ENCODE data around the gene WWOX. TPM values are rescaled to one million over a fixed set of nuclear protein-coding genes. Genes with fewer than 3 reads are reported as not detected.

The WWOX gene
- total RNA-seq, 1 donor from 2014 or later = 16.7 TPM

DNA sequence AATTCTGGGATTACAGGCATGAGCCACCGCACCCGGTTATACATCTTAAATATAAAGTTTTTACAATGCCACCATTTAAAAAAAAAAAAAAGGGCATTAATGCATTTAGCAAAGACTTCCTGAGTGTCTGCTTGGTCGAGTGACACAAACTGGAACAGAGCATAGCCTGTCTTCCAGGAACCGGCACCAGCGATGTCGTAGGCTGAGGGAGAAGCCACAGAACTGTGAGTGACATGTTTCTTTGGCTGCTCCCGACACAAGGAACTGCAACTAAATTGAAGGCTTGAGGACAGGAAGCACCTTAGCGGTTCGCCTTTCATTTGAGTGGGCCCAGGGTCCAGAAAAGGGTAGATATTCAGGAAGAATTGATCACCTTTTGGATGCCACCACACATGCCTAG, 783.3 kb downstream of the WWOX start:
- Histone ChIP-seq H3K4me1 (ENCODE audit: control insufficient read depth in 3 of 3, insufficient read depth in 3 of 3, low read length in 3 of 3) (no peaks in the 10 kb centered on the region), H3K27me3 (ENCODE audit: control insufficient read depth in 3 of 3, insufficient read depth in 3 of 3, low read length in 3 of 3) (no peaks in the 10 kb centered on the region), H3K27ac (ENCODE audit: low read depth, low read length) (no peak overlapping the region), H3K4me3 (ENCODE audit: low read length in 3 of 3) (no peak overlapping the region), H3K36me3 (ENCODE audit: control insufficient read depth in 3 of 3, insufficient read depth in 3 of 3, low read length in 3 of 3) (no peaks in the 10 kb centered on the region), H3K9ac (ENCODE audit: low read depth in 1 of 3, low read length in 3 of 3) (no peak overlapping the region), H3K9me3 (ENCODE audit: control insufficient read depth in 3 of 3, low read length in 3 of 3) (no peaks in the 10 kb centered on the region)

DNA sequence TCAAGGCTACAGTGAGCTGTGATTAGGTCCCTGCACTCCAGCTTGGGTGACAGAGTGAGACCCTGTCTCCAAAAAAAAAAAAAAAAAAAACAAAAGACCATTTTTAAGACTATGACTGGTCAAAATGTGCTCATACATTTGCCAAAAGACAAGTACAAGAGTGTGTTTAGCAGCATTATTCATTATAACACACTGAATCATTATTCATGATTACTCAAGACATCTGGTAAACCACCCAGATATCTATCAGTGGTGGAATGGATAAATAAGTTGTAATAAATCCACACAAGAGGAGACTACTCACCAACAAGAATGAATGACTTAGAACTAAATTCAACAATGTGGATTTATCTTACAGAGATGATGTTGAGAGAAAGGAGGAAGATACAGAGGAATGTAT, 784.8 kb downstream of the WWOX start:
- no peak overlapping the region for H3K9ac ChIP-seq (ENCODE audit: low read depth in 1 of 3, low read length in 3 of 3)
- H3K9me3 ChIP-seq (ENCODE audit: control insufficient read depth in 3 of 3, low read length in 3 of 3) = no peaks in the 10 kb centered on the region
- H3K27me3 ChIP-seq (ENCODE audit: control insufficient read depth in 3 of 3, insufficient read depth in 3 of 3, low read length in 3 of 3) = no peaks in the 10 kb centered on the region
- H3K4me1 ChIP-seq (ENCODE audit: control insufficient read depth in 3 of 3, insufficient read depth in 3 of 3, low read length in 3 of 3) = peaks cover 0 to 5% (median 3%) of the 10 kb centered on the region in 3 donors
- H3K27ac ChIP-seq (ENCODE audit: low read depth, low read length) = no peak overlapping the region
- H3K36me3 ChIP-seq (ENCODE audit: control insufficient read depth in 3 of 3, insufficient read depth in 3 of 3, low read length in 3 of 3) = no peaks in the 10 kb centered on the region
- H3K4me3 ChIP-seq (ENCODE audit: low read length in 3 of 3) = no peak overlapping the region

DNA sequence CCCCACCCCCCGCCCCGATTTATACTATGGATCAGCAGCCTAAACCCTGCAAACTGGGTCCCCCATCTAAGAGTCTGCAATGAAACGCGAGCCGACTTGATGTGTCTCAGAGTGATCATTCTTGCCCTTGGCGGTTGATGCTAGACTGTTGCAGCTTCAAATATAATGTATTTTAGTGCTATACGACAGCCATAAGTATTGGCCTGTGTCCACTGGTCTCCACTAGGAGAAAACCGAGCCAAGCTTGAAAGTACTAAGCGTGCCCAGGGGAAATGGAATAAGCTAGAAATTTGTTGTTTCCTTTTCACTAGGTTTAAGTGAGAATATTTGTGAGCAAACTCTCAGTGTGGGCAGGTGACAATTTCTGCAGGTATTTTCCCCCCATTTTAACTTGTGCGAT, 789.9 kb downstream of the WWOX start:
- no peak overlapping the region for H3K9ac ChIP-seq (ENCODE audit: low read depth in 1 of 3, low read length in 3 of 3)
- no peaks in the 10 kb centered on the region for H3K9me3 ChIP-seq (ENCODE audit: control insufficient read depth in 3 of 3, low read length in 3 of 3)
- no peak overlapping the region for H3K4me3 ChIP-seq (ENCODE audit: low read length in 3 of 3)
- H3K27ac ChIP-seq (ENCODE audit: low read depth, low read length) = no peak overlapping the region
- no peaks in the 10 kb centered on the region for H3K27me3 ChIP-seq (ENCODE audit: control insufficient read depth in 3 of 3, insufficient read depth in 3 of 3, low read length in 3 of 3)
- peaks cover 0 to 5% (median 3%) of the 10 kb centered on the region in 3 donors for H3K4me1 ChIP-seq (ENCODE audit: control insufficient read depth in 3 of 3, insufficient read depth in 3 of 3, low read length in 3 of 3)
- H3K36me3 ChIP-seq (ENCODE audit: control insufficient read depth in 3 of 3, insufficient read depth in 3 of 3, low read length in 3 of 3) = no peaks in the 10 kb centered on the region

DNA sequence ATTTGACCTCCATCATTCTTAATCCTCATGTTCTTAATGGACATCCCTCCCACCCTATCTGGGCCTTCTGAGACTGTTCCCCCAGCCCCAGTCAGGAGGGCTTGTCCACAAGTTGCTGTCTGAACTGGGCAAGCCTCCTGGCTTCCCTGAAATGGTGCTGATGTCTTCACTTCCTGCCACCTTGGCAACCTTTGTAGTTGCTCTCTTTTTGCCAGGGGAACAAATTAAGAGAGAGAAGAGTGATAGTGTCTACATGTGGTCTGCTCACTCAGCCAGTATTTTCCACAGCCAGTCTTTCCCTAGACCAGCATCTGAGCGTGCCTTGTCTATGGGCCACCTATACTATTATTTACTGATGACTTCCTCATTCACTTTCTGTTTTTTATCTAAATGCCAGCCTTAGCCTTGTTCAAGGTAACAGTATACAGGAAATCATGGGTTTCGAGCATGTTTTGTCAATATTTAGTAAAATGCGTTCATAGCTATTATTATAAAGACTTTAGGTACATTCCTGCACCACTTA, 791.0 kb downstream of the WWOX start:
- H3K36me3 ChIP-seq (ENCODE audit: control insufficient read depth in 3 of 3, insufficient read depth in 3 of 3, low read length in 3 of 3) = no peaks in the 10 kb centered on the region
- no peaks in the 10 kb centered on the region for H3K9me3 ChIP-seq (ENCODE audit: control insufficient read depth in 3 of 3, low read length in 3 of 3)
- no peaks in the 10 kb centered on the region for H3K27me3 ChIP-seq (ENCODE audit: control insufficient read depth in 3 of 3, insufficient read depth in 3 of 3, low read length in 3 of 3)
- no peak overlapping the region for H3K27ac ChIP-seq (ENCODE audit: low read depth, low read length)
- no peak overlapping the region for H3K4me3 ChIP-seq (ENCODE audit: low read length in 3 of 3)
- H3K9ac ChIP-seq (ENCODE audit: low read depth in 1 of 3, low read length in 3 of 3) = no peak overlapping the region
- peaks cover 0 to 5% (median 3%) of the 10 kb centered on the region in 3 donors for H3K4me1 ChIP-seq (ENCODE audit: control insufficient read depth in 3 of 3, insufficient read depth in 3 of 3, low read length in 3 of 3)

DNA sequence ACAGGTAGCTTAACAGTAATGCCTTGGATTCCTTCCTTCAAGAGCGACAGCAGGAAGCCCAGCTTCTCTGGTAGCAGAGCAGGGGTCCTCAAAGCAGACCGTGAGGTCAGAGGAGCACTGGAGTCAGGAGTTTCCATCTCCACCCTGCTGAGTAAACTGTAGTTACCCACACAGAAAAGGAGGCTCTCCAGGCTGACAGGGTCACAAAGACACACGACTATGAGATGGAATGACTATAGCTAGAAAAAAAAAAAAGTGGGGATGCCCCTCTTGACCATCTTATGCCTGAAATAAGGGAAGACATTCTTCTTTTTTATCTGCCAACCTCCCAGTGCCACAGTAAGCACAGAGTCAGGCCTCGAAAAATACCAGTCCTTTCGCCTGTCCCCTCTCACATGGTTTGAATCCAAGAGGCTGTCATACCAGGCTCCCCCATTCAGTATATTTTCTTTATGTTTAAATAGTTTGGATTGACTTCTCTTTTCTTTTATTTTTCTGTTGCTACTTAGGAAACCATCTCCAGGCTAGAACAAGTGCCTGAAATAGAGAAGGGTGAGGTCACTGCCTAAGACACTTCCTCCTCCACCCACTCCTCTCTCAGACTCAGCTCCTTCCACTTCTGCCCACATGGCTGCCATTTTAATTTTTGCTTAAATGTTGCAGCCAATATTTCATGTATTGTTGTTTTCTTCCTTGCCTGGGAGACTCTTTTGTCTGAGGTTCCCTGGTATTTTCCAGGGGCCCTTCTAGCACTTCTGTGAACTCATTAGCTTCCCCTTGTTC, 793.7 kb downstream of the WWOX start:
- no peaks in the 10 kb centered on the region for H3K9me3 ChIP-seq (ENCODE audit: control insufficient read depth in 3 of 3, low read length in 3 of 3)
- no peak overlapping the region for H3K4me3 ChIP-seq (ENCODE audit: low read length in 3 of 3)
- no peak overlapping the region for H3K9ac ChIP-seq (ENCODE audit: low read depth in 1 of 3, low read length in 3 of 3)
- no peak overlapping the region for H3K27ac ChIP-seq (ENCODE audit: low read depth, low read length)
- peaks cover 0 to 1% (median under 1%) of the 10 kb centered on the region in 3 donors for H3K4me1 ChIP-seq (ENCODE audit: control insufficient read depth in 3 of 3, insufficient read depth in 3 of 3, low read length in 3 of 3)
- H3K27me3 ChIP-seq (ENCODE audit: control insufficient read depth in 3 of 3, insufficient read depth in 3 of 3, low read length in 3 of 3) = no peaks in the 10 kb centered on the region
- no peaks in the 10 kb centered on the region for H3K36me3 ChIP-seq (ENCODE audit: control insufficient read depth in 3 of 3, insufficient read depth in 3 of 3, low read length in 3 of 3)

DNA sequence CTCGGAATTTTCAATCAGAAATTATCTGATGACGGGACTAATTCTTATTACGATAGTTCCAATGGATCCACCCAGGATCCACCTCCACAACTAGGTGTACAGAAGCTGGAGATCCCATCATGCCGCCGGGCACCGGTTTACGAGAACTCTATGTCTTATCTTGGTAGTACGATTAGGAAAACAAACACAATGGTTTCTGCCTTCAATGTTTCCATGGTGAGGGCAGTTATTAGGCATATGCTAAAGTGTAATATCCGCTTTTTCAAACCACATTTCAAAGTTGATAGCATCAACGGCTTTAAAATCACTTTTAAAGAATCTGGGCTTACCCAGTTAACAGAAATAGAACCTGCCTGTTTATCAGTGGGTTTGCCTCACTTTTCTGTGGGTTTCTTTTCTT, 795.4 kb downstream of the WWOX start:
- Histone ChIP-seq H3K4me3 (ENCODE audit: low read length in 3 of 3) (no peak overlapping the region), H3K27me3 (ENCODE audit: control insufficient read depth in 3 of 3, insufficient read depth in 3 of 3, low read length in 3 of 3) (no peaks in the 10 kb centered on the region), H3K27ac (ENCODE audit: low read depth, low read length) (no peak overlapping the region), H3K36me3 (ENCODE audit: control insufficient read depth in 3 of 3, insufficient read depth in 3 of 3, low read length in 3 of 3) (no peaks in the 10 kb centered on the region), H3K4me1 (ENCODE audit: control insufficient read depth in 3 of 3, insufficient read depth in 3 of 3, low read length in 3 of 3) (no peaks in the 10 kb centered on the region), H3K9me3 (ENCODE audit: control insufficient read depth in 3 of 3, low read length in 3 of 3) (no peaks in the 10 kb centered on the region), H3K9ac (ENCODE audit: low read depth in 1 of 3, low read length in 3 of 3) (no peak overlapping the region)

DNA sequence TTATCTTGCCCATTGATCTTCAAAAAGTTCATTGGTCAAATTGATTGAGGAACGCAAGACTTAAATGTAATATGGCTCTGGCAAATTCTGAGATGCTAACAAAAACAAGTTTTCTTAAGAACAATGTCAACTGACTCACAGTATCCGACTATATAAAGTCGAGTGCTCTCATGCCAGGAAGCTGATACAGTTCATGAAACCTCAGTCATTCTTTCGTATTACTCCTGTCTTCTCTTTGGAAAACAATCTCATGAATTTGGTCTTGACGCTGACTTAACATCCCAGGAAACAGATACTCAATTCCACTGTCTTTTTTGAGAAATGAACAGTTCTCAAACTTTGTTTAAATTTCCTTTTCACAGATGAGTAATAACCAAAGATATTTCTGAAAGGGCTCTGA, 796.2 kb downstream of the WWOX start:
- H3K4me1 ChIP-seq (ENCODE audit: control insufficient read depth in 3 of 3, insufficient read depth in 3 of 3, low read length in 3 of 3) = no peaks in the 10 kb centered on the region
- H3K4me3 ChIP-seq (ENCODE audit: low read length in 3 of 3) = no peak overlapping the region
- no peak overlapping the region for H3K9ac ChIP-seq (ENCODE audit: low read depth in 1 of 3, low read length in 3 of 3)
- no peaks in the 10 kb centered on the region for H3K27me3 ChIP-seq (ENCODE audit: control insufficient read depth in 3 of 3, insufficient read depth in 3 of 3, low read length in 3 of 3)
- H3K9me3 ChIP-seq (ENCODE audit: control insufficient read depth in 3 of 3, low read length in 3 of 3) = no peaks in the 10 kb centered on the region
- H3K27ac ChIP-seq (ENCODE audit: low read depth, low read length) = no peak overlapping the region
- H3K36me3 ChIP-seq (ENCODE audit: control insufficient read depth in 3 of 3, insufficient read depth in 3 of 3, low read length in 3 of 3) = no peaks in the 10 kb centered on the region

DNA sequence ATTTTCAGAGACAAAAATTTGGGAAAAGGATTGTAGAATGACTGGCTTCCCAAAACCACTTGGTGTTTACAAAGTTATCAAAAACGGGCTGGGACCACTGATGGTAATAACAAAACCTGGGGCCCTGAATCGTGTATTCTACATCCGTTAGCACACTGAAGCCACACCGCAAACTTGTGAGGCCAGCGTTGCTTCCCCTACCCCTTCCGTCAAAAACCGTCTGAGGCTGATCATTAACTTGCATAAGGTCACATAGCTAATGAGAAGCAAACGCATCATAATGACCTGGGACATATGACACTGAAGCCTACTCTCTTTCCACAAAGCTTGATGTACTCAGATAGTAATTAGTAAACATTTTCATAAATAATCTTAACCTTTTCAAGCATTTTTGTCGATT, 796.8 kb downstream of the WWOX start:
- no peak overlapping the region for H3K27ac ChIP-seq (ENCODE audit: low read depth, low read length)
- no peaks in the 10 kb centered on the region for H3K36me3 ChIP-seq (ENCODE audit: control insufficient read depth in 3 of 3, insufficient read depth in 3 of 3, low read length in 3 of 3)
- no peaks in the 10 kb centered on the region for H3K9me3 ChIP-seq (ENCODE audit: control insufficient read depth in 3 of 3, low read length in 3 of 3)
- no peaks in the 10 kb centered on the region for H3K4me1 ChIP-seq (ENCODE audit: control insufficient read depth in 3 of 3, insufficient read depth in 3 of 3, low read length in 3 of 3)
- no peaks in the 10 kb centered on the region for H3K27me3 ChIP-seq (ENCODE audit: control insufficient read depth in 3 of 3, insufficient read depth in 3 of 3, low read length in 3 of 3)
- H3K9ac ChIP-seq (ENCODE audit: low read depth in 1 of 3, low read length in 3 of 3) = no peak overlapping the region
- H3K4me3 ChIP-seq (ENCODE audit: low read length in 3 of 3) = no peak overlapping the region

DNA sequence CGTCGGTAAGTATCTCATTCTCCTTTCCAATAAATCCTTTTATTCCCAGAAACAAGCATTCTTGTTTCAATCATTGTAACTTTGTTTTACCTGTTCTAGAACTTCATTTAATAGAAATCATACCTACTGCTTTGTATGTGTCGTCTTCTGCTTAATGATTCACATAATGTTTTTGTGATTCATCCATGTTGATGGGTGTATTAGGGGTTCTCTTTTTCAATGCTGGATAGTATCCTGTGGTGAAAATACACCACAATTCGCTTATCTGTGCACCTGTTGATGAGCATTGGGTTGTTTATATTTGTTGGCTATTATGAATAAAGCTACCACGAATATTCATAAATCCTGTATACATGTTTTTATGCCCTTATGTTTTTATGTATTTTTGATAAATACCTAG, 797.8 kb downstream of the WWOX start:
- H3K9ac ChIP-seq (ENCODE audit: low read depth in 1 of 3, low read length in 3 of 3) = no peak overlapping the region
- no peak overlapping the region for H3K4me3 ChIP-seq (ENCODE audit: low read length in 3 of 3)
- H3K36me3 ChIP-seq (ENCODE audit: control insufficient read depth in 3 of 3, insufficient read depth in 3 of 3, low read length in 3 of 3) = no peaks in the 10 kb centered on the region
- H3K27ac ChIP-seq (ENCODE audit: low read depth, low read length) = no peak overlapping the region
- peaks cover 0 to 5% (median 4%) of the 10 kb centered on the region in 3 donors for H3K4me1 ChIP-seq (ENCODE audit: control insufficient read depth in 3 of 3, insufficient read depth in 3 of 3, low read length in 3 of 3)
- no peaks in the 10 kb centered on the region for H3K9me3 ChIP-seq (ENCODE audit: control insufficient read depth in 3 of 3, low read length in 3 of 3)
- no peaks in the 10 kb centered on the region for H3K27me3 ChIP-seq (ENCODE audit: control insufficient read depth in 3 of 3, insufficient read depth in 3 of 3, low read length in 3 of 3)

DNA sequence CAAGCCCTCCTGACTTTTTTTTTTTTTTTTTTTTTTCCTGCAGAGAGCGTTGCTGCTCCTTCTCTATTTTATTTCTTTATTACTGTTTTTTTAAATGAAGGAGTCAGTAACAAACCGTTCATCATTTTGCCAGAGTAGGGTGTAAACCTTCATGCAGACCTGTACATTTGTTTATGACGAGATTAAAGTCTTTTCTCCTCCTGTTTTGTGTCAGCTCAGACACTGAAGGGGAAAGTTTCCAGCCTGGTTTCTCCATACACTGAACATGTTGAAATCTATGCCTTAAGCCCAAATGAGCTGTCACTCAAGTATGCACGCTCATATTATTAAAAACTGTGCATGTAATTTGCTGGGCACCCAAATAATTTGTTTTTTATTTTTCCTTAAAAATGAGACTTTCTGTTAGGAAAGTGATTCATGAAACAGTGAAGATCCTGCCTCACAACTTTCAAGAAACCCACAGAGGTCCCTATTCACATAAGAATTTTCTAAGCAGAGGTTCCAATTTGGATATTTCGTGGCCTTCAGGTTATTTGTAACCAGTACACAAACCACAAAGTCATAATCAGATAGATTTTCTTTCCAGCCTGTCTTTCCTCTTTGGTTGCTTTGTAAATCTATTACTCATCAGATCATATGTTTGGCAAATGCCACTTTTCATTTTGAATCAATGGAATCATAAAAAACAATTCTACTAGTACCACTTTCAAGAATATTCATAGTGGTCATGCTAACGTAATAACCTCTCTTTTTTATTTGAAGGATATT, 800.8 kb downstream of the WWOX start:
- Histone ChIP-seq H3K4me3 (ENCODE audit: low read length in 3 of 3) (no peak overlapping the region), H3K36me3 (ENCODE audit: control insufficient read depth in 3 of 3, insufficient read depth in 3 of 3, low read length in 3 of 3) (no peaks in the 10 kb centered on the region), H3K27me3 (ENCODE audit: control insufficient read depth in 3 of 3, insufficient read depth in 3 of 3, low read length in 3 of 3) (no peaks in the 10 kb centered on the region), H3K9ac (ENCODE audit: low read depth in 1 of 3, low read length in 3 of 3) (no peak overlapping the region), H3K9me3 (ENCODE audit: control insufficient read depth in 3 of 3, low read length in 3 of 3) (no peaks in the 10 kb centered on the region), H3K27ac (ENCODE audit: low read depth, low read length) (no peak overlapping the region), H3K4me1 (ENCODE audit: control insufficient read depth in 3 of 3, insufficient read depth in 3 of 3, low read length in 3 of 3) (peaks cover 4 to 5% (median 5%) of the 10 kb centered on the region in 3 donors)
